Vagina (tissue), 2 donors: ENCODE data around the gene MADCAM1.

Source experiments
- POLR2A ChIP-seq, 2 donors: fragments of 450-650 bp; IDR thresholded peaks; one replicate each; pipeline ENCODE4 v1.6.1; 2017; ENCODE audit warnings: antibody characterized with exemption in 2 of 2, mild to moderate bottlenecking in 2 of 2, moderate library complexity in 2 of 2
- POLR2AphosphoS5 ChIP-seq, 2 donors: sonication (generic); formaldehyde crosslinking; IDR thresholded peaks; one replicate each; pipeline ENCODE4 v1.9.0; 2017; ENCODE audit warnings: antibody characterized with exemption in 2 of 2, mild to moderate bottlenecking in 2 of 2, low read depth in 1 of 2; ENCODE audit not compliant: insufficient read depth in 1 of 2
- TF ChIP-seq, protein P1 (sequence below), 3 experiments: fragments of 450-650 bp in 2 of 3; fragments of 200-600 bp in 1 of 3; sonication (generic) in 1 of 3; IDR thresholded peaks; one replicate each; pipeline ENCODE4 v1.5.1; 2017 to 2019; ENCODE audit warnings: antibody characterized with exemption in 3 of 3, mild to moderate bottlenecking in 2 of 3, moderate library complexity in 2 of 3

DNA sequence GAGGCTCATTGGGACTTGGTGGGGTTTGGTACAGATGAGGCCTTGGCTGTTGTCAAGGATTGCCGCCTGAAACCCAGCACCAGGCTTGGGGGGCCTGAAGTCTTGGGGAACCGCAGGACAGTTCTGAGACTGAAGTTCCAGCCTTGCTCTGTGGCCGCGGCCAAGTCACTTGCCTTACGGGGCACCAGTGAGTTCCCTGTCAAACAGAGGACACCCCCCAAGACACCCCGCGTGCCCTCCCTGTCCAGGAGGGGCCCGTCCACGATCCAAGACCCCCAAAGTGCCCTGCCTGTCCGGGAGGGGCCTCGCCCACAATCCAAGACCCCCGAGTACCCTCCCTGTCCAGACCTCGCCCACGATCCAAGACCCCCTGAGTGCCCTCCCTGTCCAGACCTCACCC lies 37.8 kb downstream of the MADCAM1 start:
- TF ChIP-seq, protein P1, sequence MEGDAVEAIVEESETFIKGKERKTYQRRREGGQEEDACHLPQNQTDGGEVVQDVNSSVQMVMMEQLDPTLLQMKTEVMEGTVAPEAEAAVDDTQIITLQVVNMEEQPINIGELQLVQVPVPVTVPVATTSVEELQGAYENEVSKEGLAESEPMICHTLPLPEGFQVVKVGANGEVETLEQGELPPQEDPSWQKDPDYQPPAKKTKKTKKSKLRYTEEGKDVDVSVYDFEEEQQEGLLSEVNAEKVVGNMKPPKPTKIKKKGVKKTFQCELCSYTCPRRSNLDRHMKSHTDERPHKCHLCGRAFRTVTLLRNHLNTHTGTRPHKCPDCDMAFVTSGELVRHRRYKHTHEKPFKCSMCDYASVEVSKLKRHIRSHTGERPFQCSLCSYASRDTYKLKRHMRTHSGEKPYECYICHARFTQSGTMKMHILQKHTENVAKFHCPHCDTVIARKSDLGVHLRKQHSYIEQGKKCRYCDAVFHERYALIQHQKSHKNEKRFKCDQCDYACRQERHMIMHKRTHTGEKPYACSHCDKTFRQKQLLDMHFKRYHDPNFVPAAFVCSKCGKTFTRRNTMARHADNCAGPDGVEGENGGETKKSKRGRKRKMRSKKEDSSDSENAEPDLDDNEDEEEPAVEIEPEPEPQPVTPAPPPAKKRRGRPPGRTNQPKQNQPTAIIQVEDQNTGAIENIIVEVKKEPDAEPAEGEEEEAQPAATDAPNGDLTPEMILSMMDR (IDR thresholded peaks at IDR 0.05) = no peak
- TF ChIP-seq POLR2A (IDR thresholded peaks at IDR 0.05) (no peak), POLR2AphosphoS5 (IDR thresholded peaks at IDR 0.05; ENCODE audit: insufficient read depth in 1 of 2, low read depth in 1 of 2) (no peak)
